A673 (cell line): Measurements from ENCODE around the gene CHCHD1. TPM values are rescaled to one million over a fixed set of nuclear protein-coding genes. Genes with fewer than 3 reads are reported as not detected.

ENCODE experiments used
- BruUV-seq: library from RNA; stranded (reverse); fragments of 400-500 nt; replicated peaks from 2 replicates; lab custom pipeline; 2021; lab: Mats Ljungman, UMichigan
- CTCF ChIA-PET: fragments of 300-600 bp; sonication (Branson Sonifier 250); formaldehyde crosslinking; loops from one replicate; lab custom pipeline; 2022; ENCODE audit warnings: antibody characterized with exemption; lab: Charles Lee
- POLR2A ChIA-PET: fragments of 300-600 bp; sonication (Branson Sonifier 250); formaldehyde crosslinking; loops from one replicate; lab custom pipeline; 2022; ENCODE audit warnings: antibody characterized with exemption; ENCODE audit not compliant: low non-redundant PET; lab: Charles Lee
- DNase-seq: peaks from one replicate; pipeline ENCODE4 v3.0.0-alpha.2; 2015; ENCODE audit warnings: low spot score
- H3K27ac ChIP-seq: fragments of 200-600 bp; sonication (generic); 2 replicates; pipeline ENCODE4 v1.5.1; 2016; ENCODE audit warnings: mixed run types, low read depth, mild to moderate bottlenecking, mixed read lengths, antibody characterized with exemption, low read length; ENCODE audit not compliant: poor library complexity, severe bottlenecking
- H3K27me3 ChIP-seq: fragments of 200-600 bp; sonication (generic); replicated peaks from 2 replicates; pipeline ENCODE4 v1.6.1; 2017; ENCODE audit warnings: mixed run types, low read depth, mild to moderate bottlenecking, mixed read lengths, antibody characterized with exemption, low read length; ENCODE audit not compliant: insufficient read depth, poor library complexity
- H3K36me3 ChIP-seq: fragments of 200-600 bp; sonication (generic); 2 replicates; pipeline ENCODE4 v1.6.1; 2016; ENCODE audit warnings: mixed run types, mild to moderate bottlenecking, mixed read lengths, antibody characterized with exemption, low read length; ENCODE audit not compliant: insufficient read depth, poor library complexity, severe bottlenecking
- H3K4me1 ChIP-seq: fragments of 200-600 bp; sonication (generic); 2 replicates; pipeline ENCODE4 v1.6.1; 2017; ENCODE audit warnings: mixed run types, mild to moderate bottlenecking, mixed read lengths, antibody characterized with exemption, low read length; ENCODE audit not compliant: insufficient read depth, poor library complexity, severe bottlenecking
- H3K4me3 ChIP-seq: fragments of 200-600 bp; sonication (generic); 2 replicates; pipeline ENCODE4 v1.5.1; 2016; ENCODE audit warnings: low read depth, mixed run types, mild to moderate bottlenecking, mixed read lengths, low read length; ENCODE audit not compliant: poor library complexity, severe bottlenecking
- H3K9me3 ChIP-seq: fragments of 200-600 bp; sonication (generic); 2 replicates; pipeline ENCODE4 v1.6.1; 2016; ENCODE audit warnings: mixed run types, low read depth, mild to moderate bottlenecking, mixed read lengths, antibody characterized with exemption, low read length; ENCODE audit not compliant: poor library complexity, severe bottlenecking
- CTCF ChIP-seq: fragments of 300-800, 200-600 bp; sonication (generic); conservative IDR thresholded peaks from 2 replicates; pipeline ENCODE4 v1.5.1; 2017; ENCODE audit warnings: low read depth, mild to moderate bottlenecking, antibody characterized with exemption, low read length, moderate library complexity, mixed read lengths
- EZH2 ChIP-seq: fragments of 200-600 bp; sonication (generic); IDR thresholded peaks from 2 replicates; pipeline ENCODE4 v1.6.1; 2017; ENCODE audit warnings: borderline replicate concordance, low read depth, mild to moderate bottlenecking, mixed read lengths, antibody characterized with exemption, low read length; ENCODE audit not compliant: poor library complexity, severe bottlenecking
- intact Hi-C: fragments of 100-400 bp; cut with micrococcal nuclease; formaldehyde crosslinking; loops from one replicate; pipeline ENCODE4 v1.10.0; 2022; ENCODE audit not compliant: unreplicated experiment
- total RNA-seq: library from RNA; stranded (reverse); gene quantifications from 2 replicates; pipeline ENCODE4 v1.2.3, GENCODE V29; 2021

CHCHD1 gene
- total RNA-seq, 1 experiment from 2014 or later: 37.5 TPM

DNA sequence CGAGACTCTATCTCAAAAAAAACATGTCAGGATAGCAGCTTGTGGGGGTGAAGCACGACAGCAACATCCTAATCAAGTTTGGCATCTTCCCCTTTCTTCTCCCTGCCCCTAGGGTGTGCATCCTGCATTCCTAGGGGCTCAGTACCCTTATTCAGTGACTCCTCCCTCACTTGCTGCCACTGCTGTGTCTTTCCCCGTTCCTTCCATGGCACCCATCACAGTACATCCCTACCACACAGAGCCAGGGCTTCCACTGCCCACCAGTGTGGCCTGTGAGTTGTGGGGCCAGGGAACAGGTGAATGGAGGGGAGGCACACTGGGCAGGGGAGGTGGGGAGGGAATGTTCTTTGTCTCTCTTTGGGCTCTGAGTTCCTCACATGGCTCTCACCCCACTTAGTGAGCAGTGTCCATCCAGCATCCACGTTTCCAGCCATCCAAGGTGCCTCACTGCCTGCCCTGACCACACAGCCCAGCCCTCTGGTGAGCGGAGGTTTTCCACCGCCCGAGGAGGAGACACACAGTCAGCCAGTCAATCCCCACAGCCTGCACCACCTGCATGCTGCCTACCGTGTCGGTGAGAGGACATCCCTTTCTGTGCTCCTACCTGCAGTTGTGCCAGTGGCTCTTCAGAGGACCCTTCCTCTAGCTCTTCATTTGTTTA lies 18.2 kb downstream of the CHCHD1 start:
- intact Hi-C loops: no loop called here
- Histone ChIP-seq H3K36me3 (peaks cover 52% of the 10 kb centered on the region), H3K4me3 (no peak overlapping the region), H3K9me3 (no peaks in the 10 kb centered on the region), H3K27ac (no peak overlapping the region), H3K4me1 (no peaks in the 10 kb centered on the region), H3K27me3 (no peaks in the 10 kb centered on the region)
- BruUV-seq: no TSS peak
- POLR2A ChIA-PET: no interaction called here
- TF ChIP-seq CTCF: no peak
- no peak for TF ChIP-seq EZH2
- CTCF ChIA-PET: no interaction called here
- DNase-seq: no peak

DNA sequence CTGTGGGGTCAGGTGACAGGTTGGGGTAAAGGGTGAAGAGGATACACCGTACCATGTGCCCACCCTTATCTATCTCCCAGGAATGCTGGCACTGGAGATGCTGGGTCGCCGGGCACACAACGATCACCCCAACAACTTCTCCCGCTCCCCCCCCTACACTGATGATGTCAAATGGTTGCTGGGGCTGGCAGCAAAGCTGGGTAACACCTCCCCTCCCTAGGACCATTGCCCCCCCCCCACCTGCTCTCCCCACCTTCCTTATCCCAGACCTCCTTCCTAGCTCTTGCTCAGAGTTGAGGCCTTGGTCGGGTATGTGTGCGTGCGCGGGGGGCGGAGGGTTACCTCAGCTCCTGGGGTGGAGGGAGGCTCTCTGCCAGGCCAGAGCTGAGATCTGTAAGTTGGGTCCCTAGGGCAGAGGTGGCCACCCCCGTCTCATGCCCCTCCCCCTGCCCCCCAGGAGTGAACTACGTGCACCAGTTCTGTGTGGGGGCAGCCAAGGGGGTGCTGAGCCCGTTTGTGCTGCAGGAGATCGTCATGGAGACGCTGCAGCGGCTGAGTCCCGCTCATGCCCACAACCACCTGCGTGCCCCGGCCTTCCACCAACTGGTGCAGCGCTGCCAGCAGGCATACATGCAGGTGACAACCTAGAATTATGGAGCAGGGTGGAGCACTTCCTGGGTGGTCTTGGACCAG lies 18.9 kb downstream of the CHCHD1 start:
- BruUV-seq: no TSS peak
- Histone ChIP-seq H3K4me3 (no peak overlapping the region), H3K27me3 (no peaks in the 10 kb centered on the region), H3K4me1 (no peaks in the 10 kb centered on the region), H3K27ac (no peak overlapping the region), H3K9me3 (no peaks in the 10 kb centered on the region), H3K36me3 (peaks cover 52% of the 10 kb centered on the region)
- TF ChIP-seq CTCF (no peak), EZH2 (no peak)
- DNase-seq: no peak
- POLR2A ChIA-PET: no interaction called here
- intact Hi-C loops: no loop called here
- CTCF ChIA-PET: no interaction called here

DNA sequence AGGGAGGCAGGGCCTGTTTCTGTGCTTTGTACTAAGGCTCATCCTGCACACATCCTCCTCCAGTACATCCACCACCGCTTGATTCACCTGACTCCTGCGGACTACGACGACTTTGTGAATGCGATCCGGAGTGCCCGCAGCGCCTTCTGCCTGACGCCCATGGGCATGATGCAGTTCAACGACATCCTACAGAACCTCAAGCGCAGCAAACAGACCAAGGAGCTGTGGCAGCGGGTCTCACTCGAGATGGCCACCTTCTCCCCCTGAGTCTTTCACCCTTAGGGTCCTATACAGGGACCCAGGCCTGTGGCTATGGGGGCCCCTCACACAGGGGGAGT lies 19.4 kb downstream of the CHCHD1 start:
- TF ChIP-seq CTCF (no peak), EZH2 (no peak)
- ChIA-PET POLR2A (no interaction called here), CTCF (interaction anchor here (0.6 kb wide), 1 partner anchor 77 kb away, joined by 13 read pairs; no protein-coding TSS in a partner anchor)
- DNase-seq: no peak
- intact Hi-C loops: no loop called here
- Histone ChIP-seq H3K4me1 (no peaks in the 10 kb centered on the region), H3K36me3 (peaks cover 54% of the 10 kb centered on the region), H3K9me3 (no peaks in the 10 kb centered on the region), H3K27ac (no peak overlapping the region), H3K27me3 (no peaks in the 10 kb centered on the region), H3K4me3 (no peak overlapping the region)
- BruUV-seq: no TSS peak
